C4-2B (cell line): ENCODE measurements around the gene SLC15A2.

Source experiments
- H3K27ac ChIP-seq: fragments of 450-650 bp; 2 replicates; pipeline ENCODE4 v1.5.1; 2017
- ZFX ChIP-seq: fragments of 450-650 bp; IDR thresholded peaks from 2 replicates; pipeline ENCODE4 v1.6.1; 2017
- TF ChIP-seq, protein P1 (sequence below): fragments of 450-650 bp; conservative IDR thresholded peaks from 2 replicates; pipeline ENCODE4 v1.5.1; 2017; ENCODE audit warnings: mild to moderate bottlenecking

Gene SLC15A2

DNA sequence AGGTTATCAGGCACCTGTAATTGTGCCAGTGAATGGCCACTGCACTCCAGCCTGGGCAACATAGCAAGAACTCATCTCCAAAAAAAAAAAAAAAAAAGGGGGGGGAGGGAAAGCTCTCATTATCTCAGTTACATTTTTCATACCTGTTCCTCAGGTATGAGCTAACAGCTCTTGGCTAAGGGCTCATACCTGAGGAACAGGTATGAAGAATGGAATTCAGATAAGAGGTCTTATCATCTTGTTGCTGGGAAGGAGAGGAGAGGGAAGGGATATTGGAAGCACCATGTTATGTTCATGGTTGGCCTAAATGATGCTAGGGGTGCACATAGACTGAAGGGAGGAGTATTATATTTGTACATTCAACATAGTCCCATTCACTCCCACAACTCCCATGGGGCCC is 2.6 kb downstream of the SLC15A2 start:
- H3K27ac ChIP-seq = no peak overlapping the region
- TF ChIP-seq, protein P1, sequence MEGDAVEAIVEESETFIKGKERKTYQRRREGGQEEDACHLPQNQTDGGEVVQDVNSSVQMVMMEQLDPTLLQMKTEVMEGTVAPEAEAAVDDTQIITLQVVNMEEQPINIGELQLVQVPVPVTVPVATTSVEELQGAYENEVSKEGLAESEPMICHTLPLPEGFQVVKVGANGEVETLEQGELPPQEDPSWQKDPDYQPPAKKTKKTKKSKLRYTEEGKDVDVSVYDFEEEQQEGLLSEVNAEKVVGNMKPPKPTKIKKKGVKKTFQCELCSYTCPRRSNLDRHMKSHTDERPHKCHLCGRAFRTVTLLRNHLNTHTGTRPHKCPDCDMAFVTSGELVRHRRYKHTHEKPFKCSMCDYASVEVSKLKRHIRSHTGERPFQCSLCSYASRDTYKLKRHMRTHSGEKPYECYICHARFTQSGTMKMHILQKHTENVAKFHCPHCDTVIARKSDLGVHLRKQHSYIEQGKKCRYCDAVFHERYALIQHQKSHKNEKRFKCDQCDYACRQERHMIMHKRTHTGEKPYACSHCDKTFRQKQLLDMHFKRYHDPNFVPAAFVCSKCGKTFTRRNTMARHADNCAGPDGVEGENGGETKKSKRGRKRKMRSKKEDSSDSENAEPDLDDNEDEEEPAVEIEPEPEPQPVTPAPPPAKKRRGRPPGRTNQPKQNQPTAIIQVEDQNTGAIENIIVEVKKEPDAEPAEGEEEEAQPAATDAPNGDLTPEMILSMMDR = no peak
- TF ChIP-seq ZFX = no peak

DNA sequence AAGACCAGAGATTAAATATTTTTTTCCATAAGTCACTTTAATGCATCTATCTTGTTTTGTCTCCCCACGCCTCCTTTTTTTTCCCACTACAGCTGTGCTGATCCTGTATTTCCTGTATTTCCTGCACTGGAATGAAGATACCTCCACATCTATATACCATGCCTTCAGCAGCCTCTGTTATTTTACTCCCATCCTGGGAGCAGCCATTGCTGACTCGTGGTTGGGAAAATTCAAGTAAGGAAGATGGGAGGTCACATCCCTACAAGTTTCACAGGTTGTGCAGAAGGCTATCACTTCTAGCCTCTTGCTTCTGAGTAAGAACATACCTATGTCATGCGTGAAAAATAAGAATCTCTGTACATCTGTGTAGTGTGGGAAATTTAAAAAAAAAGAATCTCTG is 3.1 kb downstream of the SLC15A2 start:
- no peak overlapping the region for H3K27ac ChIP-seq
- no peak for TF ChIP-seq ZFX
- TF ChIP-seq, protein P1 = no peak

- H3K27ac ChIP-seq = no peak overlapping the region
- TF ChIP-seq, protein P1 = no peak
- TF ChIP-seq ZFX = no peak
Measured at GRCh38 chr3:121913305-121913990, 19.2 kb downstream of the SLC15A2 start.

DNA sequence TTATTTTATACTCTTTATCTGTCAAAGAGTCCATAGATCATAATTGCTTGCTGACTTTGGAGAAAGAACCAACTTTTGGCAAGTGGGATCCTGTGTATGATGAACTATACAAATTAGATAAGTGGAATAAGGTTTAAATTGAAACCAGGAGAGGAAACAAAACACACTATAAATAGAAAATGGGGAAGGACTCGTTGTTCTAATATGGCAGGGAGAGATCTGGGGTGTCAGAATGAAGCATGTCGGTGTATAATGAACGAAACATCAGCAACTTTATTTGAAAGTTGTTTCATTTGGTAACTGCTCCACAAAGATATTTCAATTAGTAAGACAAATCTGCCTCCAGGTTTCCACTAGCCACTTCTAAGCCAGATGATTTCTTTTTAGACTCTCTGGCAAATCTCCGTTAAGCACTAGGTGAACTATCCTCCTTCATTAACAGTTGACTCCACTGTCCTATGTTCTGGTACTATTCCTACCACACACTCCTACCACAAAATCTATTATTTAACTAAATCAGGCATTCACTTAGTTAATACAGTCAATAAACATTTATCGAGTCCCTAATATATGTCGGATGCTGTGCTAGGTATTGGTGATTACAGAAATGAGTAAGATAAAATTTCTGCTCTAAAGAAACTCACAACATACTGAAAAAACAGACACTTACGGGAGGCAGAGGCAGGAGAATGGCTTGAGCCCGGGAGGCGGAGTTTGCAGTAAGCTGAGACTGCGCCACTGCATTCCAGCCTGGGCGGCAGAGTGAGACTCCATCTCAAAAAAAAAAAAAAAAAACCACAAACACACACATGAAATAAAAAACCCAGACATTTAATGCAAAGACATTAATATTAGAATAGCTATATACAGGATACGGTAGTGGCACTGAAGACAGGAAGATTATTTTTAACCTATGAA is 20.1 kb downstream of the SLC15A2 start:
- H3K27ac ChIP-seq = no peak overlapping the region
- TF ChIP-seq ZFX = no peak
- TF ChIP-seq, protein P1 = no peak

GRCh38 chr3:121916189-121916588 is 22.0 kb downstream of the SLC15A2 start:
- TF ChIP-seq, protein P1 = no peak
- TF ChIP-seq ZFX = no peak

GRCh38 chr3:121918779-121919483 is 24.7 kb downstream of the SLC15A2 start:
- TF ChIP-seq ZFX = no peak
- TF ChIP-seq, protein P1 = no peak
- no peak overlapping the region for H3K27ac ChIP-seq

More at GRCh38 chr3:121916189-121916588, 22.0 kb downstream of the SLC15A2 start:
- H3K27ac ChIP-seq = no peak overlapping the region

DNA sequence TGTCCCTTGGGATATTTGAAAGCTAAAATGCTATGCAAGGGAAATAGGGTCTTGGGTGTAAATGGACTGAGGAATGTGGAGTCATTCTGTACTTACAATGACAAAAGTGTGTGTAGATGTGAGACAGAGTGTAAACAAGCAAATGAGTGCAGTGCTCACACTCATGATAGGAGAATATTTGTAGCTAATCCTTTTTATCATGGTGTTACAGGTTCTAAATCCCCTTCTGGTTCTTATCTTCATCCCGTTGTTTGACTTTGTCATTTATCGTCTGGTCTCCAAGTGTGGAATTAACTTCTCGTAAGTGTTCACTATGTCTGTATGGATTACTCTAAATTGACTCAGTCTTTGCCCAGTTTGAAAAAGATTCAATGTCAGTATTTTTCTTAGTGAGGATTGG is 30.5 kb downstream of the SLC15A2 start:
- TF ChIP-seq, protein P1 = no peak
- no peak for TF ChIP-seq ZFX
- no peak overlapping the region for H3K27ac ChIP-seq
